ENCODE measurements around the gene CACNG6. TPM values are rescaled to one million over a fixed set of nuclear protein-coding genes. Genes with fewer than 3 reads are reported as not detected.
"Not testable (repeated sequence)": the region's sequence is repeated elsewhere in the genome, so short reads cannot be mapped to it uniquely, and the experiment has no call there.

CACNG6 gene
- total RNA-seq = not detected

- DNase-seq (no peak), ATAC-seq (no peak)
- Mint-ChIP-seq H3K27me3 (ENCODE audit: low read depth) (peaks cover 54% of the 10 kb centered on the region), H3K36me3 (ENCODE audit: insufficient read depth) (no peaks in the 10 kb centered on the region), H3K4me1 (ENCODE audit: low read depth) (peaks cover 6% of the 10 kb centered on the region), H3K4me3 (no peak within 1 kb of the TSS), H3K9me3 (no peaks in the 10 kb centered on the region)
Observed at GRCh38 chr19:53991224-53992113, at the start of gene CACNG6. Gene CACNG6, plus strand, starts transcription at chr19:53991637. Its CDS starts 1,241 bp downstream, at chr19:53992878.

GRCh38 chr19:53942001-53942786 lies 49.2 kb upstream of the CACNG6 start:
- Mint-ChIP-seq H3K4me1 (ENCODE audit: low read depth) (no peaks in the 10 kb centered on the region), H3K36me3 (ENCODE audit: insufficient read depth) (no peaks in the 10 kb centered on the region), H3K27me3 (ENCODE audit: low read depth) (peaks cover 64% of the 10 kb centered on the region), H3K4me3 (no peak overlapping the region), H3K9me3 (no peaks in the 10 kb centered on the region)
- no peak for DNase-seq
- ATAC-seq = no peak

- peaks cover 56% of the 10 kb centered on the region for H3K27me3 Mint-ChIP-seq (ENCODE audit: low read depth)
- H3K36me3 Mint-ChIP-seq (ENCODE audit: insufficient read depth) = no peaks in the 10 kb centered on the region
- DNase-seq = no peak
- ATAC-seq = no peak
- H3K9me3 Mint-ChIP-seq = no peaks in the 10 kb centered on the region
- H3K4me1 Mint-ChIP-seq (ENCODE audit: low read depth) = no peaks in the 10 kb centered on the region
- no peak overlapping the region for H3K4me3 Mint-ChIP-seq
Observed at GRCh38 chr19:53944416-53944815, 47.0 kb upstream of the CACNG6 start.

- no peaks in the 10 kb centered on the region for H3K36me3 Mint-ChIP-seq (ENCODE audit: insufficient read depth)
- ATAC-seq (no peak), DNase-seq (no peak)
- H3K4me3 Mint-ChIP-seq = no peak overlapping the region
- H3K27me3 Mint-ChIP-seq (ENCODE audit: low read depth) = peaks cover 58% of the 10 kb centered on the region
- no peaks in the 10 kb centered on the region for H3K9me3 Mint-ChIP-seq
- no peaks in the 10 kb centered on the region for H3K4me1 Mint-ChIP-seq (ENCODE audit: low read depth)
Observed at GRCh38 chr19:53944933-53945332, 46.5 kb upstream of the CACNG6 start.

GRCh38 chr19:53945441-53945840 lies 46.0 kb upstream of the CACNG6 start:
- no peaks in the 10 kb centered on the region for H3K36me3 Mint-ChIP-seq (ENCODE audit: insufficient read depth)

GRCh38 chr19:53945998-53946397 lies 45.4 kb upstream of the CACNG6 start:
- no peaks in the 10 kb centered on the region for H3K4me1 Mint-ChIP-seq (ENCODE audit: low read depth)
- no peaks in the 10 kb centered on the region for H3K9me3 Mint-ChIP-seq
- H3K36me3 Mint-ChIP-seq (ENCODE audit: insufficient read depth) = no peaks in the 10 kb centered on the region
- DNase-seq (no peak), ATAC-seq (no peak)
- peaks cover 51% of the 10 kb centered on the region for H3K27me3 Mint-ChIP-seq (ENCODE audit: low read depth)
- H3K4me3 Mint-ChIP-seq = no peak overlapping the region

More at GRCh38 chr19:53945441-53945840, 46.0 kb upstream of the CACNG6 start:
- Mint-ChIP-seq H3K4me3 (no peak overlapping the region), H3K27me3 (ENCODE audit: low read depth) (peaks cover 54% of the 10 kb centered on the region), H3K9me3 (no peaks in the 10 kb centered on the region), H3K4me1 (ENCODE audit: low read depth) (no peaks in the 10 kb centered on the region)
- DNase-seq (no peak), ATAC-seq (no peak)

- H3K36me3 Mint-ChIP-seq (ENCODE audit: insufficient read depth) = no peaks in the 10 kb centered on the region
Observed at GRCh38 chr19:53947624-53948023, 43.8 kb upstream of the CACNG6 start.

GRCh38 chr19:53948611-53949010 lies 42.8 kb upstream of the CACNG6 start:
- not testable (repeated sequence) for DNase-seq; ATAC-seq; H3K4me1 Mint-ChIP-seq (ENCODE audit: low read depth); H3K36me3 Mint-ChIP-seq (ENCODE audit: insufficient read depth); H3K4me3 Mint-ChIP-seq; H3K9me3 Mint-ChIP-seq
- H3K27me3 Mint-ChIP-seq (ENCODE audit: low read depth) = peaks cover 39% of the 10 kb centered on the region

More at GRCh38 chr19:53947624-53948023, 43.8 kb upstream of the CACNG6 start:
- Mint-ChIP-seq H3K27me3 (ENCODE audit: low read depth) (peaks cover 46% of the 10 kb centered on the region), H3K4me3 (no peak overlapping the region), H3K4me1 (ENCODE audit: low read depth) (no peaks in the 10 kb centered on the region), H3K9me3 (no peaks in the 10 kb centered on the region)
- DNase-seq = no peak
- ATAC-seq = no peak

GRCh38 chr19:53951436-53951835 lies 40.0 kb upstream of the CACNG6 start:
- H3K4me3 Mint-ChIP-seq = no peak overlapping the region
- H3K4me1 Mint-ChIP-seq (ENCODE audit: low read depth) = no peaks in the 10 kb centered on the region
- H3K36me3 Mint-ChIP-seq (ENCODE audit: insufficient read depth) = no peaks in the 10 kb centered on the region

GRCh38 chr19:53951947-53952346 lies 39.5 kb upstream of the CACNG6 start:
- no peaks in the 10 kb centered on the region for H3K36me3 Mint-ChIP-seq (ENCODE audit: insufficient read depth)
- ATAC-seq = no peak
- DNase-seq = no peak
- H3K27me3 Mint-ChIP-seq (ENCODE audit: low read depth) = peaks cover 39% of the 10 kb centered on the region
- no peaks in the 10 kb centered on the region for H3K4me1 Mint-ChIP-seq (ENCODE audit: low read depth)
- no peak overlapping the region for H3K4me3 Mint-ChIP-seq
- no peaks in the 10 kb centered on the region for H3K9me3 Mint-ChIP-seq

More at GRCh38 chr19:53951436-53951835, 40.0 kb upstream of the CACNG6 start:
- no peak for ATAC-seq
- Mint-ChIP-seq H3K27me3 (ENCODE audit: low read depth) (peaks cover 34% of the 10 kb centered on the region), H3K9me3 (no peaks in the 10 kb centered on the region)
- no peak for DNase-seq

- no peak for DNase-seq
- Mint-ChIP-seq H3K9me3 (no peaks in the 10 kb centered on the region), H3K27me3 (ENCODE audit: low read depth) (peaks cover 46% of the 10 kb centered on the region), H3K4me3 (no peak overlapping the region), H3K4me1 (ENCODE audit: low read depth) (peaks cover 1% of the 10 kb centered on the region), H3K36me3 (ENCODE audit: insufficient read depth) (no peaks in the 10 kb centered on the region)
- ATAC-seq = no peak
Observed at GRCh38 chr19:53953383-53953782, 38.1 kb upstream of the CACNG6 start.

- no peak for ATAC-seq
- DNase-seq = no peak
- Mint-ChIP-seq H3K27me3 (ENCODE audit: low read depth) (peaks cover 66% of the 10 kb centered on the region), H3K9me3 (no peaks in the 10 kb centered on the region), H3K36me3 (ENCODE audit: insufficient read depth) (no peaks in the 10 kb centered on the region), H3K4me3 (no peak overlapping the region), H3K4me1 (ENCODE audit: low read depth) (peaks cover 7% of the 10 kb centered on the region)
Observed at GRCh38 chr19:53957448-53958167, 33.8 kb upstream of the CACNG6 start.

GRCh38 chr19:53958168-53958571 lies 33.3 kb upstream of the CACNG6 start:
- H3K27me3 Mint-ChIP-seq (ENCODE audit: low read depth) = peaks cover 66% of the 10 kb centered on the region
- no peaks in the 10 kb centered on the region for H3K9me3 Mint-ChIP-seq
- H3K4me3 Mint-ChIP-seq = no peak overlapping the region
- H3K36me3 Mint-ChIP-seq (ENCODE audit: insufficient read depth) = no peaks in the 10 kb centered on the region
- DNase-seq (no peak), ATAC-seq (no peak)
- H3K4me1 Mint-ChIP-seq (ENCODE audit: low read depth) = peaks cover 7% of the 10 kb centered on the region

Measured in activated T-cell treated with anti-CD3 and anti-CD28 coated beads, Interleukin-2, amount 50 U/mL, for 4 hours (primary cell).